Smooth muscle cell (in vitro differentiated cells): ENCODE results near the gene PFKL. TPM values are rescaled to one million over a fixed set of nuclear protein-coding genes. Genes with fewer than 3 reads are reported as not detected.

Experiments used
- DNase-seq: peaks from one replicate; lab custom pipeline; 2025; ENCODE audit not compliant: unreplicated experiment; lab: John Stamatoyannopoulos, UW
- H2AFZ ChIP-seq: fragments of 200-600 bp; sonication (generic); 2 replicates; pipeline ENCODE4 v1.6.0; 2016; ENCODE audit warnings: antibody characterized with exemption, low read depth, mild to moderate bottlenecking
- H3F3A ChIP-seq: fragments of 200-600 bp; sonication (generic); 2 replicates; pipeline ENCODE4 v1.6.0; 2017; ENCODE audit warnings: antibody characterized with exemption, low read depth
- H3K27ac ChIP-seq: fragments of 200-600 bp; sonication (generic); 2 replicates; pipeline ENCODE4 v1.5.1; 2016; ENCODE audit warnings: low read depth, mild to moderate bottlenecking
- H3K27me3 ChIP-seq: fragments of 200-600 bp; sonication (generic); 2 replicates; pipeline ENCODE4 v1.6.1; 2016; ENCODE audit warnings: low read depth, mild to moderate bottlenecking
- H3K36me3 ChIP-seq: fragments of 200-600 bp; sonication (generic); 2 replicates; pipeline ENCODE4 v1.5.1; 2016; ENCODE audit warnings: low read depth
- H3K4me1 ChIP-seq: fragments of 200-600 bp; sonication (generic); 2 replicates; pipeline ENCODE4 v1.5.1; 2016; ENCODE audit warnings: low read depth
- H3K4me2 ChIP-seq: fragments of 200-600 bp; sonication (generic); 2 replicates; pipeline ENCODE4 v1.6.0; 2016; ENCODE audit warnings: mild to moderate bottlenecking
- H3K4me3 ChIP-seq: fragments of 200-600 bp; sonication (generic); 2 replicates; pipeline ENCODE4 v1.5.1; 2016; ENCODE audit warnings: mild to moderate bottlenecking
- H3K79me2 ChIP-seq: fragments of 200-600 bp; sonication (generic); 2 replicates; pipeline ENCODE4 v1.6.0; 2016; ENCODE audit warnings: low read depth, mild to moderate bottlenecking
- H3K9ac ChIP-seq: fragments of 200-600 bp; sonication (generic); 2 replicates; pipeline ENCODE4 v1.6.0; 2016; ENCODE audit warnings: low read depth
- H3K9me3 ChIP-seq: fragments of 200-600 bp; sonication (generic); replicated peaks from 2 replicates; pipeline ENCODE4 v1.5.1; 2016; ENCODE audit warnings: low read depth
- H4K20me1 ChIP-seq: fragments of 200-600 bp; sonication (generic); 2 replicates; pipeline ENCODE4 v1.6.0; 2016; ENCODE audit warnings: low read depth
- CTCF ChIP-seq: fragments of 200-600 bp; sonication (generic); IDR thresholded peaks from 2 replicates; pipeline ENCODE4 v1.5.1; 2017; ENCODE audit warnings: borderline replicate concordance, mild to moderate bottlenecking, antibody characterized with exemption; ENCODE audit not compliant: insufficient read depth, poor library complexity, severe bottlenecking
- WGBS: methylation state at CpG from one replicate; pipeline ENCODE4 v1.1.7; 2016; ENCODE audit warnings: low lambda C conversion rate; 5-methylcytosine and 5-hydroxymethylcytosine counted together
- polyA plus RNA-seq: library from polyadenylated mRNA; unstranded; fragments of >200 nt; fragmentation: Nextera tagmentation; extraction: Ambion mirVana; gene quantifications from 2 replicates; pipeline ENCODE4 v1.2.1, GENCODE V29; 2016
- total RNA-seq: library from RNA; depleted of rRNA; stranded (reverse); fragments of >200 nt; gene quantifications from 2 replicates; pipeline ENCODE4 v1.2.3, GENCODE V29; 2014

Gene PFKL
- total and polyA plus RNA-seq, 2 experiments from 2014 or later: 51.4 to 162 TPM

- Histone ChIP-seq H3K4me1 (peaks cover 1% of the 10 kb centered on the region), H3K27me3 (no peaks in the 10 kb centered on the region), H3K27ac (no peak overlapping the region), H3K9ac (no peak overlapping the region), H3K9me3 (no peaks in the 10 kb centered on the region), H3K36me3 (no peaks in the 10 kb centered on the region), H2AFZ (no peak overlapping the region), H3F3A (no peaks in the 10 kb centered on the region), H4K20me1 (no peaks in the 10 kb centered on the region), H3K79me2 (no peaks in the 10 kb centered on the region), H3K4me3 (no peak overlapping the region), H3K4me2 (no peak overlapping the region)
- 93% methylated on average over 34 of the region's 34 CpGs for WGBS
- DNase-seq: no peak
- no peak for TF ChIP-seq CTCF
Observed at GRCh38 chr21:44258056-44258725, 41.7 kb upstream of the PFKL start.

- no peak for TF ChIP-seq CTCF
- H3K79me2 ChIP-seq: no peaks in the 10 kb centered on the region
- 91% methylated on average over 22 of the region's 22 CpGs for WGBS
- no peak overlapping the region for H3K9ac ChIP-seq
- peaks cover 8% of the 10 kb centered on the region for H3K4me1 ChIP-seq
- no peaks in the 10 kb centered on the region for H3F3A ChIP-seq
- no peaks in the 10 kb centered on the region for H3K36me3 ChIP-seq
- no peaks in the 10 kb centered on the region for H4K20me1 ChIP-seq
- H2AFZ ChIP-seq: no peak overlapping the region
- H3K9me3 ChIP-seq: no peaks in the 10 kb centered on the region
- H3K27me3 ChIP-seq: no peaks in the 10 kb centered on the region
- H3K27ac ChIP-seq: no peak overlapping the region
- no peak overlapping the region for H3K4me3 ChIP-seq
- DNase-seq: no peak
- no peak overlapping the region for H3K4me2 ChIP-seq
Observed at GRCh38 chr21:44259082-44259705, 40.7 kb upstream of the PFKL start.

DNA sequence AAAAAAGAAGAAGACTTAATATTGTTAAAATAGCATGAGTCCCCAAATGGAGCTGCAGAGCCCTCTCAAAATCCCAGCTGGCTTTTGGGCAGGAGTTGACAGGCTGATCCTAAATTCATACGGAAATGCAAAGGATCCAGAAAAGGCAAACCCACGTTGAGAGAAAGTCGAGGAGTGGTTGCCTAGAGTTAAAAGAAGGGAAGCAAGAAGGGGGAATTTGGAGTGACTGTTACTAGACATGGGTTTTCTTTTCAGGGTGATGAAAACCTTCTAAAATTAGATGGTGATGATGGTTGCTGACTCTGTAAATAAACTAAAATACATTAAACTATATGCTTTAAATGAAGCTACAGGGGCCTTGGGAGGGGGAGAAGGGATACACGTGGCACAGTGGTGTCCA is 39.8 kb upstream of the PFKL start:
- 67% methylated on average over 4 of the region's 4 CpGs for WGBS
- Histone ChIP-seq H2AFZ (no peak overlapping the region), H3K27me3 (no peaks in the 10 kb centered on the region), H3K27ac (no peak overlapping the region), H3K4me3 (no peak overlapping the region), H3K9ac (no peak overlapping the region), H3K79me2 (no peaks in the 10 kb centered on the region), H3K9me3 (no peaks in the 10 kb centered on the region), H3K4me2 (no peak overlapping the region), H3K36me3 (no peaks in the 10 kb centered on the region), H3F3A (no peaks in the 10 kb centered on the region), H3K4me1 (peaks cover 8% of the 10 kb centered on the region), H4K20me1 (no peaks in the 10 kb centered on the region)
- no peak for TF ChIP-seq CTCF
- DNase-seq: no peak
